GM12874 (cell line): Measurements from ENCODE around the gene PPP1R13B.

Experiments
- CTCF ChIP-seq: IDR thresholded peaks from 2 replicates; pipeline ENCODE4 v1.5.1; 2011; ENCODE audit warnings: low read depth, mild to moderate bottlenecking, control low read depth, low read length, moderate library complexity; ENCODE audit not compliant: insufficient read depth

The PPP1R13B gene

DNA sequence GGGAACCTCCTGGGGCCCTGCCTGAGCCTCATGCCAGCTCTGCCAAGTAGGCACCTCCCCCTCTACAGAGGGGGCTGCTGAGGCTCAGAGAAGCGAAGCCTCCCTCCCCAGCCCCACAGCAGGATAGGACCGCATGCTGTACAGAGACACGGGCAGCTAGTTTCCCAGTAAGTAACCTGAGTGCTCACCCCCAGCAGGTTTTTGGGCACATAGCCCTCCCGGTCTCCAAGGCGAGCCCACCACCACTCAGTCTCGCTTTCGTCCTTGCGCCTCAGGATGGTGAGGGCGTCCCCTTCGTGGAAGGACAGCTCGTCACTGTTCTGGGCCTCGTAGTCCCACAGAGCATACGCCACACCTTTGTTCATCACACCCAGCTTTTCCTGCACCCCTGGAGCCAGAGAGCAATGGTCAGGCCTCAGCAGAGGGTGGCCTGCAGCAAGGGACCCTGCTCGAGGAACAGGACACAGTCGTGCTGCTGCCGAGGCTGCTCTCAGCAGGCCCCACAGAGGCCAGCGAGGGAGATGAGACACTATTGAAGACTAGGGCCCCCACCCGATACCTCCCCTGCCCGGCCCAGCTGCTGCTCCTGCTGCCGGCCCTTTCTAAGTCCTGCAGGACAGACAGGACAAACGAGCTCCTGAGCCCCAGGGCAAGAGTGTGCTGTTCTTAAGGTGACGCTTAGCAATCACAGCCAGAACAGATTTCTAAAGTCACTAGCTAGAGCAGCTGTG lies 111.4 kb downstream of the PPP1R13B start:
- TF ChIP-seq CTCF: no peak

- TF ChIP-seq CTCF: no peak
These were observed 111.9 kb downstream of the PPP1R13B start for GRCh38 chr14:103735439-103735814.

GRCh38 chr14:103735022-103735421 lies 112.4 kb downstream of the PPP1R13B start:
- TF ChIP-seq CTCF: no peak

DNA sequence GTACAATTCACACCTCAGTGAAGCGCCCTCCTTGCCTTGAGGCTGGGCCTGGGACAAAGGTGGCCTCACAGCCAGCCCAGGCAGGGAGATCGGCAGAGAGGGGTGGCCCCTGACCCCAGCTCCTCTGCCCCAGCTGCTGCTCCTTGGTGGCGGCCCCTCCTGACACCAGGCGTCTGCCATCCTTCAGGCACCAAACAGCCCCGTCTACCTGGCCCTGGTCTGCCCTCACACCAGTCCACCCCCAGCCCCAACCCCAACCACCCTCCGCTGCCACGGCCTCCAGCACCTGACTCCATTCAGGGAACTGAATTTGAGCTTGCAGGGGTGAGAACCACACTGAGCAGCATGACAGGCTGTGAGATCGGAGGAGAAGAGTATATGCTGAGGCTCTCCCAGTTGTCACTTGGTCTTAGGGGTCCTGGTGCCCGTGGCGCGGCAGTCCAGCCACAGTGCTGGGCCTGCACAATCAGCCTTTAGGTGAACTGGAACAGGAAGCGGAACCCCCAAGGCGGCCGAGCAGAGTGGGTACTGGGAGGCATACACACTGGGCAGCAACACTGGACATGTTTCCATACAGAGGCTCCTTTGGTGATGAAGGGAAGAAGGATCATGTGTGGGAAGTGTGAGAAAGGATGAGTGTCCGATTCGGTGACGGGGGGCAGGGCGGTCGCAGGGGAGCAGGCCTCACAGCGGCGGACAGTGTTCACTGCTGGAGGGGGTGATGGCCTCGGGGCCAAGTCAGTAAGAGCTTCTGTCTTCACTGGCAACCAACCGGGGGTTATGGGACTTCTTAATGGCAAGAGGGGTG lies 113.1 kb downstream of the PPP1R13B start:
- no peak for TF ChIP-seq CTCF

DNA sequence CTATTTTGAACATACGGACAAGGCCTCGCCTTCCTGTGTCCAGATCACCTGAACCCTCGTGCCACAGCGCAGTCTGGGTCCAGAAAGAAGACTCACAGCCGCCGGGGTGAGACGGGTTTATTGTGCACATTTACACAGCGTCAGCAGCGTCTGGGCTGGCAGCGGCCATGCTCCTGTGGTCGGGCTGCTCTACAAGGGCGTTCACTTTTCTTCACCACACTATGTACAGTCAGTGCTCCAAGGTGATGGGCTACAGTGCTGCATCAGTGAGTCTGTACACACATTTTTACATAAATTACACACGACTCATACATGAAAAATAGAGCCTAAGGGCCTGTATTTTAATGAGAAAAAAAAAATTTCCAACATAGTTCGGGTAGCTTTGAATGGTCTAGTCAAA lies 113.7 kb downstream of the PPP1R13B start:
- TF ChIP-seq CTCF: no peak

- TF ChIP-seq CTCF: no peak
These were observed 114.3 kb downstream of the PPP1R13B start for GRCh38 chr14:103732868-103733620.
